ENCODE data around the gene SPATS2L.
A peak's percentile ranks its signal among the peaks of the same experiment; 100 is the strongest.

The SPATS2L gene

DNA sequence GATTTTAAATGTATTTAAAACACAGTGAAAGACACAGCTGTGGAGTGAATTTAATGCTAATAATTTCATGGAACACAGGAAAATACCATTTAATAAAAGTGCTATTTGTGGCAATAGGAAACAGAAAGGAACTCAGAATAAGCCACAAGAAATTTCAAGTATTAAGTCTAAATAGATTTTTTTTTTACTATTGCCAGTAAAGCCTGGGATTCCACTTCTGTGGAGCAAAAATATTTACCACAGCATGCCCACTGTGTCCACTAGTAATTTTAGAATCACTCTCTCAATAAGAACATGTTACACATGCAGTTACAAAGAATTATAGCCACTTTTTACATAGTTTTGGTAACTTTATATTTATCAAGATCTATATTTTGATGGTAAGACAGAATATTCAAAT is 186.2 kb downstream of the SPATS2L start:
- DNase-seq (ENCODE audit: low read depth in 2 of 3, low spot score in 2 of 3), result no peak

DNA sequence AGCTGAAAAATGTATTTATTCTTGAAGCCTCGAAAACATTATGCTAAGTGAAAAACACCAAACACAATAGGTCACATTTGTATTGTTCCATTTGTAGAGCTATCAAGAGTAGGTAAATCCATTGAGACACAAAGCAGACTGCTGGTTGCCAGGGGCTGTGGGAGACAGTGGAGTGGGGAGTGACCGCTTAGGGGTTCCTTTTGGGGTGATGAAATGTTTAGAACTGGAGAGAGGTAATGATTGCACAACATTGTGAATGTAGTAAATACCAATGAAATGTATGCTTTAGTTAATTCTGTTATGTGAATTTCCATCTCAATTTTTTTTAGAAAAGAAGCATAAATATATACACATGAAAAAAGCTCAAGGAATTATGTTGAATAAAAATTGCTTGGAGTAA is 187.6 kb downstream of the SPATS2L start:
- DNase-seq (ENCODE audit: low read depth in 2 of 3, low spot score in 2 of 3), result no peak

DNA sequence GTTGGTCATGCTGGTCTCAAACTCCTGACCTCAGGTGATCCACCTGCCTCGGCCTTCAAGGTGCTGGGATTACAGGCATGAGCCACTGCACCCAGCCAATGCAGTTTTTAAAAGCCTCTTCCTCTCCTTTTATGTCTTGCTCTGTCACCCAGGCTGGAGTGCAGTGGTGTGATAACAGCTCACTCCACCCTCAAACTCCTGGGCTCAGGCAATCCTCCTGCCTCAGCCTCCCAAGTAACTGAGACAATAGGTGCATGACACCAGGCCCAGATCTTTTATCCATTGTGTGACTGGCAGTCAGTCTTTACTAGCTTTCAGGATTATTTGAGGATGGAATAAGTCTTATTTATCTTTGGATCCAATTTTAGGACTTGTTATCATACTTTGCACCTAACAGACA is 190.2 kb downstream of the SPATS2L start:
- DNase-seq (ENCODE audit: low read depth in 2 of 3, low spot score in 2 of 3), result no peak

DNA sequence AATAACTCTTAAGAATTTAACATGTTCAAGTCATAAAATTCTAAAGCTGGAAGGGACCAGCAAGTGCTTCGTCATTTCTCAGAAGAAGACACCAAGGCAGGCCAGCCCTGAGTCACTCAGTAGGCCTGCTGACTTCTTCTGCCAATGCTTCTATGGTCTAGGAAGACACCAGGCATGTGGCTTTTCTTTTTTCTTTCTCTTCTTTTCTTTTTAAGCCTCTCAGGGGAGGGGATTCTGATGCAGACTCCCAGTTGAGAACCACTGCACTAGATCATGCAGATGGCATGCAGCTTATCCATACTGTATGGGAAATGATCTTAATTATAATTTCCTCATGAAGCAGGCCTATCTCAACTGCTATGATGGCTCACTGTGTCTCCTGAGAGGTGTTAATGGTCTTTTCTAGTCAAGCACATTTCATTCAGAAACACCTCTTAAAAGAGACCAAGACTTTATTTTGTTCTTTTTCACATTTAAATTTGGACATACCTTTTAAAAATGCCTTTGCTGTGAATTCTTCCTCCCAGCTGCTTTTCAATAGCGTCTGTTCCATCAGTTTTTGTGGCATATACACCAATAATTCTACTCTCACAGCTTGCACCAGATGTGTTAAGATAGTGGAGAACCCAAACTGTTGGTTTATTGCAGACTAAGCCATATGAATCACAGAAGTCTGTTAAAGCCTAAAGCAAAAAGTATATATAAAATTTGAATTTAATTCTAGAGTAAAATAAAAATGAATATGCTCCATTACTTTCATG is 192.1 kb downstream of the SPATS2L start:
- DNase-seq (ENCODE audit: low read depth in 2 of 3, low spot score in 2 of 3), result no peak

DNA sequence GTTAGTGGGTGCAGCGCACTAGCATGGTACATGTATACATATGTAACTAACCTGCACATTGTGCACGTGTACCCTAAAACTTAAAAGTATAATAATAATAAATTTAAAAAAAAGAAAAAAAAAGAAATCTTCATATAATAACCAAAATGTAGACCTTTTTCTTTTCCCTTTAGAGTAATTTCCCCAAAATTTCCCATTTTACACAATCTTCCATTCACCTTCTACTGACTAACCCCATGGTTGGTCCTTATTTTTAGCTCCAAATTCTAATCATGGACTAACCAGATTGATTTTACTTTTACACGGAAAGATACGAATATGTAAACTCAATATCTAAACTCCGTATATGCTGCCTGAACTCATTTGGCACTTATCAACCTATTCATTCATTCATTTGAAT is 195.7 kb downstream of the SPATS2L start:
- DNase-seq (ENCODE audit: low read depth in 2 of 3, low spot score in 2 of 3), result no peak

DNA sequence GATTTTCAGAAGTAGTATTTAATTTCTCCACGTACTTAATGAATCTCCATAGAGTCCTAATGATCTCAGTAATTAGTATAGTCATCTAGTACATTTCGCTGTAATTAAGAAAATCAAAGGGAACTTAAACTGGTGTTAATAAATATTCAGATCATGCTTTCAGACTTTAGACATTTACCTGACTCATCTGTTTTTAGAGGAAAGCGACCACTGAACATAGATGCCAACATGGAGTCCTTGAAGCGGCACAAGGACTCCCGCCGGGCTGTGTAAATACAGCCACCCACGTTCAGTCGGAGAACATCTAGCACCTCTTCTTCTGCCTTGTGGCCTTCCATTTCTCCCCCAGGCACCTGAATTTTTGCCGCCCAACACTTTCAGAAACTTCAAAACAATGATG is 200.2 kb downstream of the SPATS2L start:
- DNase-seq (ENCODE audit: low read depth in 2 of 3, low spot score in 2 of 3), result no peak

DNA sequence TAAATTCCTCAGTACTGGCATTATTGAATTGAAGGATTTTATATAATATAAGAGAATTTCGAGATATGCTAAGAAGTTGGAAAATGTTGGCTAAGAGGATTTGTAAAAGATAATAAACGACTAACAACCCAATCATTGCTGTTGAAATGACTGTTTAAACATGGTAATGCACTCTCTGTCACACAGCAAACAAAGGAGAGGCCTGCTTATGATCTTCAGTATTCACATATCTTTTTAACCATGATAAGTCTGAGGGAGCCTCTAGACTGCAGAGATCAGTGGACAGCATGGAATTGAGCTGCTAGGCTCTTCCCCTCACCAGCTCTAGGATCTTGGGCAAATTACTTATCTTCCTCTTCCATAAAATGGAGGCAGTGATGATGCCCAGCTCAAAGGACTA is 200.7 kb downstream of the SPATS2L start:
- no peak for DNase-seq (ENCODE audit: low read depth in 2 of 3, low spot score in 2 of 3)

DNA sequence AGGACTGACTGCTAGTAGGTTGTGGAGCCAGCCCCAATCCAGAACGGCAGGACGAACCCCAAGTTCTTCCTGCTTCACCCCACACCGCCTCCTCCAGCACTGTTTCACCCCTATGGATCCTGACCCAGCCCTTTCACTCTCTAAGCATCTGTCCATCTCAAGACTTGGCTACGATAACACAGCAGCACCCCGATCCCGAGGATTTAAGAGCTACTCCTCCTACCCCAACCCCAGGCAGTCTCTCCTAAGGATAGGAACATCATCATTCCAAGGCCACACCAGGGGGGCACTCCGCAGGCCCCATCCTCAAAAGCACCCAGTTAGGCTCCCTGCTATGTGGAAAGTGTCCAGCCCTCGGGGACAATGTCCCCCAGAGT is 202.7 kb downstream of the SPATS2L start:
- DNase-seq (ENCODE audit: low read depth in 2 of 3, low spot score in 2 of 3), result no peak

DNA sequence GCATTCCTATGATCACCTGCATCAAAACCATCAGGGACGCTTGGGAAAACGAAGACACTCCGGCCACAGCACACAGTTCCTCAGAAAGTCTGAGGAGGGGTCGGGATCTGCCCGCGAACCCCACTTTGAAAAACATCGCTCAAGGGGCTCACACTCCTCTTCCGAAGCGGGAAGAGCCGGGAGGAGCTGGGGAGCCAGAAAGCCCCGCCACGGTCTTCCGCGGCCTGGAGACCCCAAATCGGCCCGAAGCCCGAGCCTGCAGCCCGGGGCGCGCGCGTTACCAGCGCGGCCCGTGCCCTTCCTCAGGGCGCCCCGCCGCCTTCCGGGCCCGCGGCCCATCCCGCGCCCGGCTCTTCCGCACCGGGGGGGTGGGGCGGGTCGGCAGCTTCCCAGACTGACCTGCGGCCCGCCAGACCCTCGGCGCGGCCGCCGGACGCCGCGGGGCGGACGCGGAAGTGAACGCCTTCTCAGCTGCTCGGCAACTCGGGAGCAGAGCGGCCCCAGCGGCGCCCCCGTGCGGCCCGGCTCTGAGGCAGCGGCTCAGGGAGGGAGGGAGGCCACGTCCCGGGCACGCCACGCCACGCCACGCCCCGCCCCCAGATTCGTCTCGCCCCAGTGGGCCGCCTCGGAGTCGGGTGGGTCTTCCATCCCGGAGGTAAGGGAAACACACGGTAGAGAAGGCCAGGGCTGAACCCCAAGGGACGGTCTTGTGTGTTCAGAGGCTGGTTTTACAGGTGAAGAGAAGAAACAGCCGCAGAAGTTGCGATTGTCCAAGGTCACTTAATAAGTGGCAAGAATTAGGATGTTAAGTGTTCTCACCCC is 203.3 kb downstream of the SPATS2L start, which contains the start of gene KCTD18:
Gene KCTD18, minus strand, starts transcription at position 457 of the 822 bp plus-strand sequence. CDS start 3,052 bp downstream, outside the sequence.
- peak; percentile 74 to 86 (median 78) for DNase-seq (ENCODE audit: low read depth in 2 of 3, low spot score in 2 of 3)

DNA sequence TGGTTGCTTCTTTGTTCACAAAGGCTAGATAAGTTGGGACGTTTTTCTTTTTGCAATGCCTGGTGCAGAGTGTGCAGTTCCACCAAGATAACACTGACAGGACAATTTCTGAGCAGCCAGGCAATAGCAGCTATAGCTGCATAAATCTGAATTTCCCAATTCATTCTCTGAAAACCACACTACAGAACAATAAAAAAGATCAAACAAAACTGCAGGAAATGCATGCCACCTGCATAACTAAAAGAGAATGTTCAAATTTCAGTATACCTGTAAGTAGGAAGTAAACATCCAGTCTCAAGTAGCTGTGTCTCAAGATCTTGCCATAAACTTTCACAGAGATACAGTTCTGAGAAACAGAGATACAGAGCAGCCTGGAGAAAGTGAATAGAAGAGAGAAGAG is 208.7 kb downstream of the SPATS2L start:
- no peak for DNase-seq (ENCODE audit: low read depth in 2 of 3, low spot score in 2 of 3)

DNA sequence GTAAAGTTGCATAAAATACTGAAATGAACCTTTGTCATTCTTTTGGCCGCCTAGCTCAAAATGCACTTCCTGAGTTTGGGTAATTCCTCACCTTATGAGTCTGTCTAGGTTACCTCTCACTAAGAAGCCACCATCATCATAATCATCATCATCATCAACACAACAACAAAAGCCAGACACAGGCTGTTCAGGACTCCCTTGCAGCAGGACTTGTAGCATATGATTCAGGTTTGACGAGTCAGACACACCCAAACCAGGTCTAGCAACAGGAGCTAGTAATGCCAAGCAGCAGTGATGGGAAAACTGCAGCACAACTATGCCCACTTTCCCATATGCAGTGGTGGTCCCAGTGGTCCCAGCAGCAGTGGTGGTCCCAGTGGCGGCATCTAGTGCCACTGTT is 216.7 kb downstream of the SPATS2L start:
- no peak for DNase-seq (ENCODE audit: low read depth in 2 of 3, low spot score in 2 of 3)

DNA sequence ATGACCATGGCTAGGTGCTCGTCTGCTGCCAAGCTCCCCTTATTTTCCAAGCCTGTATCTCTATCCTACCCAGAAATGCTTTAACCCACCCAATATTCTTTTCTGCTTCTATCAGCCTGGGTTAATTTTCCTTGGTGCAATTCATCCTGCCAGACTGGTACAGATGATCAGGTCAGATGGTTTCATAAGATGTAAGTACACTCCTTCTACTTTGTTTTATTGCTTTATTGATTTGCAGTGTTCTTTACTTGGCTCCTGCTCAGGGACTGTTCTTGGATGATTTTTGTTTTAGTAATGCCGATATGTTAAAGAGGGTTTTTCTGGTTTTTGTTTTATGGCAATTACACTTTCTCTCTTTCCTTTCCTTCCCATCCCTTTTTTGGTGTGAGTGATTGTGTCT is 217.1 kb downstream of the SPATS2L start:
- DNase-seq (ENCODE audit: low read depth in 2 of 3, low spot score in 2 of 3), result no peak

DNA sequence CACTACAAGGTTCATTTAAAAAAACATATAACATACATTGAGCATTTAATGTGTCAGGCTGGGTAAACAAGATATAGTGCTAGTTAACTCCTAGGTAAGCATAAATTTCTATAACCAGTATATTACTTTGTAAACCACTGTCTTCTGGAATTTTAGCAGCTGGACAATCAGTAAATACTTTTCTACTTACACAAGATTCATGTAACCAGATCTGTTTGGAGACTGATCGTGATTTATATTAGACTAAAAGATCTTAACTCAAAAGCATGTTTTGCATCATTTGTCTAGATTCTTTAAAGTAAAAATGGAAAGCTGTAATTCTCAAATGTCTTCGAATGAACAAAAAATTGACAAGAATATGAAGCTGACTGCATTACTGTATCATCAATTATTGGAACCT is 218.6 kb downstream of the SPATS2L start:
- no peak for DNase-seq (ENCODE audit: low read depth in 2 of 3, low spot score in 2 of 3)

DNA sequence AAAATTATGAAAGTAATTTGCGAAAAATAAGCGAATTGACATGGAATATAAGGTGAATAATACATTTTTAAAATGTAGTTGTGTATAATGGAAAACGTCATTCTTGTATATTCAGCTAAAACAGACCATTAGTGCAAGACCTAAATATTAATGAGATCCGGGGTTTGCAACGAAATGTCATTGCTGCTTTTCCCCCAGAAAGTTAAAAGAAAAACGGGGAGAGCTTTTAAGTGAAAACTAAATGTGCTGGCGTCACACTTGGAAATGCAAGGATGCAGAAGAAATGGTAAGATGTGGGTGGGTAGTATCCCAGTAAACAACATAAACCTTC is 219.0 kb downstream of the SPATS2L start:
- DNase-seq (ENCODE audit: low read depth in 2 of 3, low spot score in 2 of 3), result no peak

DNA sequence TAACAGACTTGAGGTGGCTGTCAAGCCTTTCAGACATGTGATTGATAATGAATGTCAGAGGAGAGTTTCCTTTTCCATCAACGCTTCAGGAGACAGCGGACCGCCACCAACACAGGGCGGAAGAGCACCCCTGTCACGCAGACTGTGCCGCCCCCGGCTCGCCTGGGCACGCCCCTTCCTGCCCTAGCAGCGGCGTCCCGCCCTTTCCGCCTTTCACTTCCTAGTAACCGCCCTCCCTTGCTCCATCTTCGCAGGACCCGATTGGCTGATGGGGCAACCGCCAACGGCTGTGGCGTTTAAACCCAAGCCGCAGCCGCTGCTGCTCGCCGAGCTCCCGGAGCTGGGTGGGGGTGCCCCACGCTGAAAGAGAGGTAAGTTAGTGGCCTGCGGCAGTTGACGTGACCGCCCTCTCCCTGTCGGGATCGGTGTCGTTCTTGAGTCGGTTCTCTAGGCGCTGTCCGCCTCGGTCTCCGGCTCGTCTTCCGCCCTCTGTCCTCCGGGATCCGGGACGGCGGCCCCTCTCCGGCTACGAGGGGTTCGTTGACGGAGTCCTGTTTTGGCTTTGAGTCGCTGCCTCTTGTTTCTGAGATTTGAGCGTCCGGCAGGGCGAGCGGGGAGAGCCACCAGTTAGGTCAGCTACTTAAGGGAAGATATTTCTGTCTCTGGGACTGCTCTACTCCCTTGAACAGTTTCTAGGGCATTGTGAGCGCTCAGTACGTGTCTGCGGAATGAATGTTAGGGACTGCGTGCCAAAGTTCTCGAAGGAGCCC is 219.6 kb downstream of the SPATS2L start, which contains the start of gene SGO2:
Gene SGO2, plus strand, starts transcription at position 326 of the 770 bp plus-strand sequence. CDS start 6,769 bp downstream, outside the sequence.
- DNase-seq (ENCODE audit: low read depth in 2 of 3, low spot score in 2 of 3), result peak; percentile 72 to 90 (median 84)

DNA sequence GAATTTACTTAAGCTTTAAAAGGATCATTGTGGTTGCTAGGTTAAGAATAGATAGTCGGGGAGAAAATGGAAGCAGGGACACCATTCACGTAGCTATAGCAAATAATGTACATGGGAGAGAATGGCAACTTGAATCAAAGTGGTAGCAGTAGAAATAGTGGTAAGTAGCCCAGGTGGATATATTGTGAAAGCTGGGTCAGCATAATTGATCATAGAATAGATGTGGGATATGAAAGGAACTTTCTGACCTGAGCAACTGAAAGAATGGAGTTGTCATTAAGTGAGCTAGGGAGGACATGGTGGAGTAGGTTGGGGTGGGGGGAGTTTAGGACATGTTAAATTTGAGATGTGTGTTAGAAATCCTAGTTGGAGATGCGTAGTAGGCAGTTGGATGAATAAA is 221.7 kb downstream of the SPATS2L start:
- no peak for DNase-seq (ENCODE audit: low read depth in 2 of 3, low spot score in 2 of 3)
